ENCODE results near the gene NLRP14. TPM values are rescaled to one million over a fixed set of nuclear protein-coding genes. Genes with fewer than 3 reads are reported as not detected.
A peak's percentile ranks its signal among the peaks of the same experiment; 100 is the strongest.

NLRP14 gene
- total RNA-seq, 1 experiment from 2014 or later: not detected

GRCh38 chr11:7046474-7047175 lies 26.3 kb downstream of the NLRP14 start:
- in situ Hi-C loops (cut with HindIII; ENCODE audit: low pct_unique_long_range_greater_than_20kb, low sequenced_read_pairs): no loop called here
- no peak for DNase-seq (ENCODE audit: low read depth)

- no peak for DNase-seq (ENCODE audit: low read depth)
- in situ Hi-C loops (cut with HindIII; ENCODE audit: low pct_unique_long_range_greater_than_20kb, low sequenced_read_pairs): no loop called here
Measured at GRCh38 chr11:7050191-7050590, 29.9 kb downstream of the NLRP14 start.

GRCh38 chr11:7056828-7057513 lies 36.7 kb downstream of the NLRP14 start:
- no peak for DNase-seq (ENCODE audit: low read depth)
- in situ Hi-C loops (cut with HindIII; ENCODE audit: low pct_unique_long_range_greater_than_20kb, low sequenced_read_pairs): no loop called here

GRCh38 chr11:7057641-7058040 lies 37.4 kb downstream of the NLRP14 start:
- in situ Hi-C loops (cut with HindIII; ENCODE audit: low pct_unique_long_range_greater_than_20kb, low sequenced_read_pairs): no loop called here
- DNase-seq (ENCODE audit: low read depth): no peak

- in situ Hi-C loops (cut with HindIII; ENCODE audit: low pct_unique_long_range_greater_than_20kb, low sequenced_read_pairs): no loop called here
- DNase-seq (ENCODE audit: low read depth): no peak
Measured at GRCh38 chr11:7060868-7061267, 40.6 kb downstream of the NLRP14 start.

- in situ Hi-C loops (cut with HindIII; ENCODE audit: low pct_unique_long_range_greater_than_20kb, low sequenced_read_pairs): no loop called here
- DNase-seq (ENCODE audit: low read depth): no peak
Measured at GRCh38 chr11:7062534-7062933, 42.3 kb downstream of the NLRP14 start.

- in situ Hi-C loops (cut with HindIII; ENCODE audit: low pct_unique_long_range_greater_than_20kb, low sequenced_read_pairs): no loop called here
- no peak for DNase-seq (ENCODE audit: low read depth)
Measured at GRCh38 chr11:7072401-7073028, 52.2 kb downstream of the NLRP14 start.

- no peak for DNase-seq (ENCODE audit: low read depth)
- in situ Hi-C loops (cut with HindIII; ENCODE audit: low pct_unique_long_range_greater_than_20kb, low sequenced_read_pairs): no loop called here
Measured at GRCh38 chr11:7077101-7077500, 56.8 kb downstream of the NLRP14 start.

GRCh38 chr11:7079545-7080135 lies 59.4 kb downstream of the NLRP14 start:
- in situ Hi-C loops (cut with HindIII; ENCODE audit: low pct_unique_long_range_greater_than_20kb, low sequenced_read_pairs): no loop called here
- no peak for DNase-seq (ENCODE audit: low read depth)

- in situ Hi-C loops (cut with HindIII; ENCODE audit: low pct_unique_long_range_greater_than_20kb, low sequenced_read_pairs): no loop called here
- no peak for DNase-seq (ENCODE audit: low read depth)
Measured at GRCh38 chr11:7080900-7081299, 60.6 kb downstream of the NLRP14 start.

GRCh38 chr11:7081441-7081840 lies 61.2 kb downstream of the NLRP14 start:
- in situ Hi-C loops (cut with HindIII; ENCODE audit: low pct_unique_long_range_greater_than_20kb, low sequenced_read_pairs): no loop called here
- no peak for DNase-seq (ENCODE audit: low read depth)

GRCh38 chr11:7088921-7089320 lies 68.6 kb downstream of the NLRP14 start, which contains the start of gene RBMXL2:
Gene RBMXL2 (plus strand): TSS chr11:7088998. CDS start chr11:7089121, 123 bp downstream.
- in situ Hi-C loops (cut with HindIII; ENCODE audit: low pct_unique_long_range_greater_than_20kb, low sequenced_read_pairs): no loop called here
- DNase-seq (ENCODE audit: low read depth): no peak

GRCh38 chr11:7089328-7090251 lies 69.3 kb downstream of the NLRP14 start:
- no peak for DNase-seq (ENCODE audit: low read depth)
- in situ Hi-C loops (cut with HindIII; ENCODE audit: low pct_unique_long_range_greater_than_20kb, low sequenced_read_pairs): no loop called here

GRCh38 chr11:7098235-7098832 lies 78.1 kb downstream of the NLRP14 start:
- peak; percentile 27 for DNase-seq (ENCODE audit: low read depth)
- in situ Hi-C loops (cut with HindIII; ENCODE audit: low pct_unique_long_range_greater_than_20kb, low sequenced_read_pairs): no loop called here

- in situ Hi-C loops (cut with HindIII; ENCODE audit: low pct_unique_long_range_greater_than_20kb, low sequenced_read_pairs): no loop called here
- DNase-seq (ENCODE audit: low read depth): no peak
Measured at GRCh38 chr11:7115780-7116179, 95.5 kb downstream of the NLRP14 start.

GRCh38 chr11:7116370-7116769 lies 96.1 kb downstream of the NLRP14 start:
- in situ Hi-C loops (cut with HindIII; ENCODE audit: low pct_unique_long_range_greater_than_20kb, low sequenced_read_pairs): no loop called here
- DNase-seq (ENCODE audit: low read depth): no peak

All from Caki2 (cell line).